T-helper 9 cell (primary cell): ENCODE measurements around the gene ID2.
"Not testable (repeated sequence)": the region's sequence is repeated elsewhere in the genome, so short reads cannot be mapped to it uniquely, and the experiment has no call there.

Experiments used
- DNase-seq: peaks from one replicate; pipeline ENCODE4 v3.0.0-alpha.2; 2020

Gene ID2

GRCh38 chr2:8685697-8686358 is 4.0 kb downstream of the ID2 start:
- DNase-seq, result peak; percentile 82

GRCh38 chr2:8691859-8692437 is 10.1 kb downstream of the ID2 start:
- no peak for DNase-seq

GRCh38 chr2:8692783-8693156 is 10.9 kb downstream of the ID2 start:
- DNase-seq, result no peak

GRCh38 chr2:8693157-8693821 is 11.4 kb downstream of the ID2 start:
- no peak for DNase-seq

- no peak for DNase-seq
These were observed 12.9 kb downstream of the ID2 start for GRCh38 chr2:8694737-8695136.

GRCh38 chr2:8697190-8697589 is 15.3 kb downstream of the ID2 start:
- DNase-seq, result no peak

- no peak for DNase-seq
These were observed 18.0 kb downstream of the ID2 start for GRCh38 chr2:8699839-8700238.

- no peak for DNase-seq
These were observed 20.0 kb downstream of the ID2 start for GRCh38 chr2:8701681-8702379.

GRCh38 chr2:8704906-8705305 is 23.1 kb downstream of the ID2 start:
- DNase-seq, result no peak

GRCh38 chr2:8709611-8710010 is 27.8 kb downstream of the ID2 start:
- DNase-seq, result no peak

GRCh38 chr2:8710951-8711350 is 29.1 kb downstream of the ID2 start:
- DNase-seq, result no peak

- no peak for DNase-seq
These were observed 32.4 kb downstream of the ID2 start for GRCh38 chr2:8714283-8714682.

GRCh38 chr2:8714971-8715370 is 33.1 kb downstream of the ID2 start:
- no peak for DNase-seq

- no peak for DNase-seq
These were observed 37.7 kb downstream of the ID2 start for GRCh38 chr2:8719528-8719927.

GRCh38 chr2:8720741-8721140 is 38.9 kb downstream of the ID2 start:
- no peak for DNase-seq

GRCh38 chr2:8721410-8721809 is 39.6 kb downstream of the ID2 start:
- DNase-seq, result no peak

- DNase-seq, result no peak
These were observed 41.1 kb downstream of the ID2 start for GRCh38 chr2:8722986-8723385.

- no peak for DNase-seq
These were observed 44.0 kb downstream of the ID2 start for GRCh38 chr2:8725838-8726237.

GRCh38 chr2:8728305-8729015 is 46.6 kb downstream of the ID2 start:
- no peak for DNase-seq

GRCh38 chr2:8729101-8729500 is 47.2 kb downstream of the ID2 start:
- DNase-seq, result not testable (repeated sequence)

- no peak for DNase-seq
These were observed 48.1 kb downstream of the ID2 start for GRCh38 chr2:8729939-8730338.

- DNase-seq, result no peak
These were observed 50.7 kb downstream of the ID2 start for GRCh38 chr2:8732601-8733000.
